Epithelial cell of proximal tubule (primary cell): ENCODE data around the gene PAX1. TPM values are rescaled to one million over a fixed set of nuclear protein-coding genes. Genes with fewer than 3 reads are reported as not detected.

ENCODE experiments used
- DNase-seq: peaks from one replicate; pipeline ENCODE4 v3.0.0-alpha.2; 2011; ENCODE audit warnings: low read depth
- H3K4me3 ChIP-seq: 2 replicates; pipeline ENCODE4 v1.5.1; 2011; ENCODE audit warnings: low read depth, mild to moderate bottlenecking, low read length
- CTCF ChIP-seq: conservative IDR thresholded peaks from 2 replicates; pipeline ENCODE4 v1.5.1; 2012; ENCODE audit warnings: low read depth, mild to moderate bottlenecking, low read length
- total RNA-seq: library from RNA; depleted of rRNA; stranded (reverse); fragments of >200 nt; gene quantifications from 2 replicates; pipeline ENCODE4 v1.2.3, GENCODE V29; 2015

Gene PAX1
- not detected in 2 replicates for total RNA-seq

DNA sequence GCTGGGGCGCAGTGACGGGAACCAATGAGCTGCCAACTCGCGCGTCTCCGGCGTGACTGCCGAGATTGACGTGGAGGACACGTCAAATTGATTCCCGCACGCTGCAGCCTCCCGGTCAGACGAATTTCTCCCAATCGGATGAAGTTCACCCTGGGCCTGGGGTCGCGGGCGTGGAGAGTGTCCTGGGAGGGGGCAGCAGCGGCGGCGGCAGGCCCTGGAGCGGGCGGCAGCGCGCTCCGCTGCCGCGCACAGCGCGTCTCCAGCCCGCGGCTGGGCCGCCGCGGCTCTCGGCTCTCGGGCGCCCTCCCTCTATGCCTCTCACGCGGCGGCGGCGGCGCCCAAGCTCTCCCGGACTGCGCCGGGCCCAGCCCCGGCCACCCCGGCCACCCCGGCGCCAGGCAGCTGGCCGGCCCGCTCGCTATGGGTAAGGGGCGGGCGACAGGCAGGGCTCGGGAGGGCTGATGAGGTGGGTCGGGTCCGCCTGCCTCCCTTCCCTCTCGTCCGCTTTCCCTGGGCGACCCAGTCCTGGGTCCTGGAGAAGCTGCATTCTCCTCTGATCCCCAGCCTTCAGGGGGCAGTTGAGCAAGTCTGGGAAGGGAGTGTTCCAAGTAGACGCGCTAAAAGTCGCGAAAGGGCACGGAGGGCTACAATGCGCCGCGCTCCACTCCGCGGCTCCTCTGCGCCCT is at the start of gene PAX1:
Gene PAX1 (plus strand): TSS at position 90 of the 686 bp plus-strand sequence. CDS start 49 bp downstream, at position 139.
- no peak for DNase-seq
- no peak for TF ChIP-seq CTCF
- H3K4me3 ChIP-seq, result no peak within 1 kb of the TSS

DNA sequence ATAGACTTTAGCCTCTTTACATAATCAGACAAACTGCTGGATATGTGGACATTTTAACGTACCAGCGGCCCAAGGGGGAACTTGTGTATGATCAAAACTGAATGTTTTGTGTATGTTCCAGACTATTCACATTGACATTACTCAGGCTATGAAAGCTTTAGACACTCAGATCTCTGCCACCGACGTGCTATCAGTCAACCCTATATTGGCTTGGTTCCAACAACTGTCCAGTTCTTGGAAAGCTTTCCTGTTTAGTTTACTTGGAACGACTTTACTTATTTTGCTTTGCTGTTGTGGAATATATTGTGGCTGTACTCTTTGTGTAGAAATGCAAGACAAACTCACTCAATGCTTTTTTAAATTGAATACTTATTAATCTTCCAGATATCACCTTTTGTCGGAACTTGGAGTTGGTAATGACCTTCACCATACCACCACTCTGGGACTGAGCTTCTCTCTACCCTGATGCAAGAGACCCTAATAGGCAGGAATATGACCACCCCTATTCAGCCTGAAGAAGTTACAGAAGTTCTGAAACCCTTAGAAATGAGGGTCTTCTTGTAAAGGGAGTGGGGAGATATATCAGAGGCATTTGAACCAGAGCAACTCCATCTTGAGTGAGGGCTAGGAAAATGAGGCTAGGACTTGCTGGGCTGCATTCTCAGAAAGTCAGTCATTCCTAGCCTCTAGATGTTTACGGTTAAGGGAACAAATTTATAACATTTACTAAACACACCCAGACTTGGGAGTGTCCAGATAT is 49.0 kb upstream of the PAX1 start:
- no peak for DNase-seq
- TF ChIP-seq CTCF, result no peak
- H3K4me3 ChIP-seq, result no peak overlapping the region

GRCh38 chr20:21661488-21662055 is 43.9 kb upstream of the PAX1 start:
- no peak for DNase-seq
- H3K4me3 ChIP-seq, result no peak overlapping the region
- TF ChIP-seq CTCF, result no peak

- no peak for DNase-seq
- TF ChIP-seq CTCF, result no peak
- H3K4me3 ChIP-seq, result no peak overlapping the region
These were observed 42.0 kb upstream of the PAX1 start for GRCh38 chr20:21663465-21663864.

DNA sequence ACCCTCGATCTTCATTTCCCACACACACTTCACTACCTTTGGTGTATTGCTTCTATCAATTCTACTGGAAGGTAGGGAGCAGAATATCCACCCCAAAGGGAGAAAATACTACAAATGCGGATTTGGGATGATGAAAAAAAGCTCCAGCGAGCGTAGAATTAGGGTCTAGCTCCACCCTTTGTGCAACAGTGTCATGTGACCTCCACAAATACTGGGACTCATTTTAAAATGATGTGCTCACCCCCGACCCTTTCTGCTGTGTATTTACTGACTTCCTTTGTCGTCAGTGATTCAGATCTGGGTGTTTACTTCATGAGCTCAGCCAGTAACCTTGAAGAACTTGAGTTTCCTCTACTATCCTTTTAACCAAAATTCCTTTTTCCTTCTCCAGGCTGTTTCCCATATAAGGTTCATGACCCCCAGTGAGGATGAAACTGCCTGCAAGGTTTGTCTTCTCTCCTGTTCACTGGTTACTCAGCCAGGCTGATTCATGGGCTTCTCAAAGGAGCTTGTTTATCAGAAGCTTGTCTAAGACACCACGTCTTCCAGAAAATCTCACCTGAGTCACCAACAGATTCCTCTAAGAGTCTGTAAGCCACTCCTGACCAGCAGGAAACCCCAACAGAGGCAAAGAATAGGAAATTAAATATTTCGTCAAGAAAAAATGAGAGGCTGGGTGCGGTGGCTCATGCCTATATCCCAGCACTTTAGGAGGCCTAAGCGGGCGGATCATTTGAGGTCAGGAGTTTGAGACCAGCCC is 39.6 kb upstream of the PAX1 start:
- no peak for DNase-seq
- no peak overlapping the region for H3K4me3 ChIP-seq
- TF ChIP-seq CTCF, result no peak

DNA sequence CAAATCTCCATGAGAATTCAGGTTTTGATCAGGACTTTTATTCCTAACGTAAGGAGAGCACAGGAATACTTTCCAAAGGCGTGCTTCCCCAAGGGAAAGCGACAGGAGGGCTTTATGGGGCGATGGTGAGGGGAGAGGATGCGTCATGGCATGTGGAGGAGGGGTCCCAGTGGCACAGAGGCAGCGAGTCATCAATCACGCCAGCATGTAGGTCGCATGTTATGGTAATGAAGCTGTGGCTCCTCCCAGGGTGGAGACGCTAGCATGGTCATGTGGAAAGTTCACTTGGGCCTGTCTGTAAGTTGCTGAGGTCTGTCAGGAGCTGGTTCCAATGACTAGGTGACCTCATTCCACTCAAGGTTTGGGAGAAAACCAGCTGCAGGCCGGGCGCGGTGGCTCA is 35.3 kb upstream of the PAX1 start:
- no peak overlapping the region for H3K4me3 ChIP-seq
- TF ChIP-seq CTCF, result no peak
- no peak for DNase-seq
